Breast epithelium (tissue), 4 donors: ENCODE results near the gene OR52A1. TPM values are rescaled to one million over a fixed set of nuclear protein-coding genes. Genes with fewer than 3 reads are reported as not detected.

ENCODE experiments used
- DNase-seq, 2 donors: peaks; one replicate each; pipeline ENCODE4 v3.0.0-alpha.2; 2019; ENCODE audit warnings: low spot score in 2 of 2
- H3K27ac ChIP-seq, 2 donors: fragments of 200-600 bp; sonication (generic) in 1 of 2; one replicate each; pipeline ENCODE4 v1.5.1; 2016 to 2019; ENCODE audit warnings: mild to moderate bottlenecking in 1 of 2
- H3K27me3 ChIP-seq, 2 donors: fragments of 200-600 bp; sonication (generic) in 1 of 2; one replicate each; pipeline versions ENCODE4 v1.5.1 to v1.6.0; 2017 to 2019; ENCODE audit warnings: control low read depth in 1 of 2, mild to moderate bottlenecking in 1 of 2
- H3K36me3 ChIP-seq: fragments of 200-600 bp; one replicate; pipeline ENCODE4 v1.5.1; 2019
- H3K4me1 ChIP-seq, 2 donors: fragments of 200-600 bp; sonication (generic); one replicate each; pipeline ENCODE4 v1.5.1; 2016 to 2019; ENCODE audit warnings: control low read depth in 1 of 2
- H3K4me3 ChIP-seq, 3 donors: fragments of 200-600 bp; sonication (generic); 1 replicate in 2 of 3; 2 replicates in 1 of 3; pipeline ENCODE4 v1.5.1; 2016 to 2019; ENCODE audit warnings: mild to moderate bottlenecking in 3 of 3, moderate library complexity in 2 of 3
- H3K9me3 ChIP-seq, 2 donors: fragments of 200-600 bp; sonication (generic) in 1 of 2; one replicate each; pipeline ENCODE4 v1.5.1; 2016 to 2019; ENCODE audit warnings: control low read depth in 1 of 2
- POLR2A ChIP-seq: fragments of 450-650 bp; IDR thresholded peaks from one replicate; pipeline ENCODE4 v1.6.1; 2016; ENCODE audit warnings: antibody characterized with exemption, mild to moderate bottlenecking, moderate library complexity
- POLR2AphosphoS5 ChIP-seq, 3 donors: sonication (generic); formaldehyde crosslinking; IDR thresholded peaks; one replicate each; pipeline ENCODE4 v1.6.1; 2017; ENCODE audit warnings: antibody characterized with exemption in 3 of 3
- intact Hi-C: fragments of 100-400 bp; cut with DNase I; formaldehyde crosslinking; loops from one replicate; pipeline ENCODE4 v1.15.1; 2023; ENCODE audit warnings: low total_unique reads
- total RNA-seq, 3 donors: library from RNA; depleted of rRNA; stranded (reverse); fragments of >200 nt; gene quantifications; one replicate each; pipeline ENCODE4 v1.1.0, GENCODE V29; 2016
- TF ChIP-seq, protein P1 (sequence below), 3 donors: fragments of 450-650 bp; IDR thresholded peaks; one replicate each; pipeline ENCODE4 v1.5.1; 2016 to 2017; ENCODE audit warnings: antibody characterized with exemption in 3 of 3, mild to moderate bottlenecking in 3 of 3, moderate library complexity in 3 of 3

Gene OR52A1
- total RNA-seq, 3 donors from 2014 or later = not detected

DNA sequence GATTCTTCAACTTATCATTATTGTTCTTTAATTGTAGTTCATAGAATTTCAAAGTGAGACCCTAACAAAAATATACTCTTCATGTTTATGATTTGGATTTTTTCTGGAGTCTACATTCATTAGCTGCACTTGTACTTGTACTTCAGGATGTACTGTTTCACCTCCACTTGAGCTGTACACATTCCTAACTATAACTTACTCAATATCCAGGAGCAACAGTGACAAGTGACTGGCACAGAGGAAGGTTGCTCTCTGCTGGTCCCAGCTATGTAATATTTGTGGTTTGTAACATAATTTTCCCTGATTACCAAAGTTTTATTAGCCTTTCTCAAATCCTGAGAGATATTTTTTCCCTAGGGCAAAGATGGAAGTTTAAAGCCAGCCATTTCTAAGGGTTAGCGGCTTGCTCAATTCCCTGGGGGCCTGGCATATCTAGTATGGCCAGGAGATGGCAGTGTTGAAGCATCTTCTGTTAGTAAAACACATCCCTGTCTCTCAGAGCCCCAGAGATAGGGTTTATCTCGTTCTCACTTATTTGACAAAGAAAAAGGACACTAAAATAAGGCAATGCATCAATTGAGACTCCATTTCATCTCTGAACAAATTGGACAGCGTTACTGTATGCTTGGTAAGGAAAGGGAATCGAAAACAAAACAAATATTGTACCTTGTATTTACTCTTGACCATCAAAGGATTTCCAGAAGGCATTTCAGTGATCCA is 30.6 kb downstream of the OR52A1 start:
- no peak overlapping the region for H3K4me3 ChIP-seq
- intact Hi-C loops = no loop called here
- no peaks in the 10 kb centered on the region for H3K27me3 ChIP-seq
- H3K36me3 ChIP-seq = no peaks in the 10 kb centered on the region
- no peaks in the 10 kb centered on the region for H3K4me1 ChIP-seq
- no peak overlapping the region for H3K27ac ChIP-seq
- TF ChIP-seq, protein P1, sequence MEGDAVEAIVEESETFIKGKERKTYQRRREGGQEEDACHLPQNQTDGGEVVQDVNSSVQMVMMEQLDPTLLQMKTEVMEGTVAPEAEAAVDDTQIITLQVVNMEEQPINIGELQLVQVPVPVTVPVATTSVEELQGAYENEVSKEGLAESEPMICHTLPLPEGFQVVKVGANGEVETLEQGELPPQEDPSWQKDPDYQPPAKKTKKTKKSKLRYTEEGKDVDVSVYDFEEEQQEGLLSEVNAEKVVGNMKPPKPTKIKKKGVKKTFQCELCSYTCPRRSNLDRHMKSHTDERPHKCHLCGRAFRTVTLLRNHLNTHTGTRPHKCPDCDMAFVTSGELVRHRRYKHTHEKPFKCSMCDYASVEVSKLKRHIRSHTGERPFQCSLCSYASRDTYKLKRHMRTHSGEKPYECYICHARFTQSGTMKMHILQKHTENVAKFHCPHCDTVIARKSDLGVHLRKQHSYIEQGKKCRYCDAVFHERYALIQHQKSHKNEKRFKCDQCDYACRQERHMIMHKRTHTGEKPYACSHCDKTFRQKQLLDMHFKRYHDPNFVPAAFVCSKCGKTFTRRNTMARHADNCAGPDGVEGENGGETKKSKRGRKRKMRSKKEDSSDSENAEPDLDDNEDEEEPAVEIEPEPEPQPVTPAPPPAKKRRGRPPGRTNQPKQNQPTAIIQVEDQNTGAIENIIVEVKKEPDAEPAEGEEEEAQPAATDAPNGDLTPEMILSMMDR (IDR thresholded peaks at IDR 0.05) = peak in 2 of 3 donors; percentile 43 to 68
- no peak for TF ChIP-seq POLR2A
- no peaks in the 10 kb centered on the region for H3K9me3 ChIP-seq
- peak in 1 of 2 donors; percentile 20 for DNase-seq

GRCh38 chr11:5118893-5119292 is 35.7 kb downstream of the OR52A1 start:
- intact Hi-C loops = no loop called here

GRCh38 chr11:5117588-5117987 is 37.0 kb downstream of the OR52A1 start:
- Histone ChIP-seq H3K4me3 (no peak overlapping the region), H3K27me3 (no peaks in the 10 kb centered on the region), H3K36me3 (no peaks in the 10 kb centered on the region), H3K9me3 (no peaks in the 10 kb centered on the region), H3K27ac (no peak overlapping the region), H3K4me1 (no peaks in the 10 kb centered on the region)
- TF ChIP-seq POLR2A (no peak), POLR2AphosphoS5 (IDR thresholded peaks at IDR 0.05) (no peak)
- TF ChIP-seq, protein P1 (IDR thresholded peaks at IDR 0.05) = no peak
- intact Hi-C loops = no loop called here
- no peak for DNase-seq

More at GRCh38 chr11:5118893-5119292, 35.7 kb downstream of the OR52A1 start:
- H3K36me3 ChIP-seq = no peaks in the 10 kb centered on the region
- no peak for DNase-seq
- no peak for TF ChIP-seq POLR2A
- TF ChIP-seq POLR2AphosphoS5 (IDR thresholded peaks at IDR 0.05) = no peak
- TF ChIP-seq, protein P1 (IDR thresholded peaks at IDR 0.05) = no peak
- no peak overlapping the region for H3K27ac ChIP-seq
- H3K4me3 ChIP-seq = no peak overlapping the region
- no peaks in the 10 kb centered on the region for H3K9me3 ChIP-seq
- no peaks in the 10 kb centered on the region for H3K4me1 ChIP-seq
- H3K27me3 ChIP-seq = no peaks in the 10 kb centered on the region

- intact Hi-C loops = no loop called here
- TF ChIP-seq POLR2A = no peak
- TF ChIP-seq POLR2AphosphoS5 (IDR thresholded peaks at IDR 0.05) = no peak
- TF ChIP-seq, protein P1 (IDR thresholded peaks at IDR 0.05) = no peak
- H3K27me3 ChIP-seq = no peaks in the 10 kb centered on the region
- no peak overlapping the region for H3K4me3 ChIP-seq
- H3K4me1 ChIP-seq = no peaks in the 10 kb centered on the region
- no peak overlapping the region for H3K27ac ChIP-seq
- H3K36me3 ChIP-seq = no peaks in the 10 kb centered on the region
- DNase-seq = no peak
- H3K9me3 ChIP-seq = no peaks in the 10 kb centered on the region
Measured at GRCh38 chr11:5115339-5115738, 39.2 kb downstream of the OR52A1 start.

GRCh38 chr11:5107285-5107684 is 47.3 kb downstream of the OR52A1 start:
- no peak for DNase-seq
- intact Hi-C loops = no loop called here
- no peaks in the 10 kb centered on the region for H3K9me3 ChIP-seq
- no peak overlapping the region for H3K27ac ChIP-seq
- no peaks in the 10 kb centered on the region for H3K27me3 ChIP-seq
- no peak overlapping the region for H3K4me3 ChIP-seq
- no peaks in the 10 kb centered on the region for H3K36me3 ChIP-seq
- H3K4me1 ChIP-seq = no peaks in the 10 kb centered on the region
- no peak for TF ChIP-seq POLR2A
- no peak for TF ChIP-seq POLR2AphosphoS5 (IDR thresholded peaks at IDR 0.05)
- TF ChIP-seq, protein P1 (IDR thresholded peaks at IDR 0.05) = no peak
